ENCODE data around the gene RUSF1.

RUSF1 gene

GRCh38 chr16:31537362-31538242, 29.4 kb upstream of the RUSF1 start:
- TF ChIP-seq CTCF (IDR thresholded peaks at IDR 0.05; ENCODE audit: insufficient read depth, low read length, poor library complexity, severe bottlenecking) (no peak), EZH2phosphoT487 (conservative IDR thresholded peaks at IDR 0.05; ENCODE audit: low read length) (no peak)
- Histone ChIP-seq H3K27ac (ENCODE audit: low read depth, low read length) (no peak overlapping the region), H3K27me3 (ENCODE audit: low read length) (no peaks in the 10 kb centered on the region), H3K9me2 (replicated peaks; ENCODE audit: insufficient read depth, low read length) (no peaks in the 10 kb centered on the region), H3K79me2 (ENCODE audit: insufficient read depth, low read length) (no peaks in the 10 kb centered on the region), H3K9ac (ENCODE audit: low read length) (no peak overlapping the region), H3K9me3 (ENCODE audit: insufficient read depth, low read length) (no peaks in the 10 kb centered on the region), H4K20me1 (ENCODE audit: low read depth, low read length) (no peaks in the 10 kb centered on the region), H3F3A (ENCODE audit: insufficient read depth) (no peaks in the 10 kb centered on the region), H3K4me2 (ENCODE audit: low read depth, low read length, poor library complexity, severe bottlenecking) (no peak overlapping the region), H3K4me3 (ENCODE audit: insufficient read depth, low read length, poor library complexity, severe bottlenecking) (no peak overlapping the region), H2AFZ (ENCODE audit: low read depth, low read length, severe bottlenecking) (no peak overlapping the region), H3K36me3 (ENCODE audit: low read length) (no peaks in the 10 kb centered on the region)

- no peak overlapping the region for H2AFZ ChIP-seq (ENCODE audit: low read depth, low read length, severe bottlenecking)
- no peak overlapping the region for H3K4me3 ChIP-seq (ENCODE audit: insufficient read depth, low read length, poor library complexity, severe bottlenecking)
Observed at GRCh38 chr16:31536804-31537361, 28.7 kb upstream of the RUSF1 start.

GRCh38 chr16:31535737-31536136, 27.5 kb upstream of the RUSF1 start:
- Histone ChIP-seq H3K9me2 (replicated peaks; ENCODE audit: insufficient read depth, low read length) (no peaks in the 10 kb centered on the region), H4K20me1 (ENCODE audit: low read depth, low read length) (no peaks in the 10 kb centered on the region), H2AFZ (ENCODE audit: low read depth, low read length, severe bottlenecking) (no peak overlapping the region), H3K79me2 (ENCODE audit: insufficient read depth, low read length) (no peaks in the 10 kb centered on the region), H3K4me2 (ENCODE audit: low read depth, low read length, poor library complexity, severe bottlenecking) (no peak overlapping the region), H3K9me3 (ENCODE audit: insufficient read depth, low read length) (no peaks in the 10 kb centered on the region), H3F3A (ENCODE audit: insufficient read depth) (no peaks in the 10 kb centered on the region), H3K27ac (ENCODE audit: low read depth, low read length) (no peak overlapping the region), H3K9ac (ENCODE audit: low read length) (no peak overlapping the region), H3K27me3 (ENCODE audit: low read length) (no peaks in the 10 kb centered on the region), H3K4me3 (ENCODE audit: insufficient read depth, low read length, poor library complexity, severe bottlenecking) (no peak overlapping the region), H3K36me3 (ENCODE audit: low read length) (no peaks in the 10 kb centered on the region)
- TF ChIP-seq EZH2phosphoT487 (conservative IDR thresholded peaks at IDR 0.05; ENCODE audit: low read length) (no peak), CTCF (IDR thresholded peaks at IDR 0.05; ENCODE audit: insufficient read depth, low read length, poor library complexity, severe bottlenecking) (no peak)

More at GRCh38 chr16:31536804-31537361, 28.7 kb upstream of the RUSF1 start:
- Histone ChIP-seq H3K9me2 (replicated peaks; ENCODE audit: insufficient read depth, low read length) (no peaks in the 10 kb centered on the region), H3K9ac (ENCODE audit: low read length) (no peak overlapping the region), H3F3A (ENCODE audit: insufficient read depth) (no peaks in the 10 kb centered on the region), H3K27me3 (ENCODE audit: low read length) (no peaks in the 10 kb centered on the region), H3K79me2 (ENCODE audit: insufficient read depth, low read length) (no peaks in the 10 kb centered on the region), H3K27ac (ENCODE audit: low read depth, low read length) (no peak overlapping the region), H3K4me2 (ENCODE audit: low read depth, low read length, poor library complexity, severe bottlenecking) (no peak overlapping the region), H3K36me3 (ENCODE audit: low read length) (no peaks in the 10 kb centered on the region), H4K20me1 (ENCODE audit: low read depth, low read length) (no peaks in the 10 kb centered on the region), H3K9me3 (ENCODE audit: insufficient read depth, low read length) (no peaks in the 10 kb centered on the region)
- TF ChIP-seq EZH2phosphoT487 (conservative IDR thresholded peaks at IDR 0.05; ENCODE audit: low read length) = no peak
- TF ChIP-seq CTCF (IDR thresholded peaks at IDR 0.05; ENCODE audit: insufficient read depth, low read length, poor library complexity, severe bottlenecking) = no peak
